AG09319 (cell line): Measurements from ENCODE around the gene HSBP1L1.
A peak's percentile ranks its signal among the peaks of the same experiment; 100 is the strongest.
"Not testable (repeated sequence)": the region's sequence is repeated elsewhere in the genome, so short reads cannot be mapped to it uniquely, and the experiment has no call there.

ENCODE experiments used
- DNase-seq: peaks from one replicate; pipeline ENCODE4 v3.0.0-alpha.2; 2010; ENCODE audit warnings: low read depth; ENCODE audit errors: extremely low read depth
- TF ChIP-seq, protein P1 (sequence below): IDR thresholded peaks from 2 replicates; pipeline ENCODE4 v1.5.1; 2011; ENCODE audit warnings: low read depth, mild to moderate bottlenecking, inconsistent platforms, low read length, moderate library complexity

Gene HSBP1L1

DNA sequence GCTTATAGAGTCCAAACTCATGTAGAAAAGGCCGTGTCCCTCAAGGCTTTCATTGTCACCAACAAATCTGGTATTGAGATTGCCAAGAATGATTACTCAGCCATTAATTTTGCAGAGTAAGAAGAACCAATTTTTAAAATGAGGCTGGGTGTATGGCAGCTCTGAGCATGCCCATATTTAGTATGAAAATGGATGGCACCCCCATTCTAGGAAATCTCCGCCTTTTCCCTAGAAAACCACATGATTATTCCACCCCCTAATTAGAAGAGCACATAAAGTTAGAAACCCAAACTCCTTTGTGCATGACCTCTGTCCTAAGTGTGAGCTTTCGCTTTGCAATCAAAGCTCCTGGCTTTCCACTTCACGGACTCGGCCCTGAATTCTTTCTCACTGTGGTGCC lies 38.0 kb downstream of the HSBP1L1 start:
- DNase-seq: no peak

DNA sequence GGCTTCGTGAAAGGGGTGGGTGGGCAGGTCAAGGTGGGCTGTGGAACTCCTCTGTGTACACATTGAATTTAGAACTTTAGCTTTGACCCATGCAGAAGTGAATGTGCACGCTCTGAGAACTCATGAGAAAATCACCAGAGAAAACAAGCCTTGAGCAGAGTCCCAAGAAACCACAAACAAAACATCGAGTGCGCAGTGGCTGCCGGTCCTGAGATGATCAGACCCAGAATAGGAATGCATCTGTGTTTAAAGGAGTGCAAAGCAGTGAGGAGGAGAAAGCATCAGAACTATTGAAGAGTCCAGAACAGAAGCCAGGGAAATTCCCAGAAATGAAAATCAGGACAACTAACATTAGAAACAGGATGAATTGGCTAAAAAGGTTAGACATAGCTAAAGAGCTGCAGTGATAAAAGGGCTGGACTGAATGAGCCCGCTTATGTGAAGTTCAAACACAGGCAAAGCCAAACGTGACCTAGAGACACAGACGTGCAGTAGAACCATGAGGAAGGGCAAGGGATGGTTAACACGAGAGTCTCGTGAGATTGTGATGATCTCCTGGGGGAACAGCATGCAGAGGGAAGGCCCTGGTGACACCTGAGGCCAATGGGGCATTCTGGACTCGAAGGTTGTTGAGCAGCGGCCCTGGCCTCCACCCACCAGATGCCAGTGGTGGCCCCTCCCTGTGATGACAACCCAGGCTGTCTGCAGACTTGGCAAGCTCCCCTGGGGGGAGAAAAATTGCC lies 40.3 kb downstream of the HSBP1L1 start:
- TF ChIP-seq, protein P1, sequence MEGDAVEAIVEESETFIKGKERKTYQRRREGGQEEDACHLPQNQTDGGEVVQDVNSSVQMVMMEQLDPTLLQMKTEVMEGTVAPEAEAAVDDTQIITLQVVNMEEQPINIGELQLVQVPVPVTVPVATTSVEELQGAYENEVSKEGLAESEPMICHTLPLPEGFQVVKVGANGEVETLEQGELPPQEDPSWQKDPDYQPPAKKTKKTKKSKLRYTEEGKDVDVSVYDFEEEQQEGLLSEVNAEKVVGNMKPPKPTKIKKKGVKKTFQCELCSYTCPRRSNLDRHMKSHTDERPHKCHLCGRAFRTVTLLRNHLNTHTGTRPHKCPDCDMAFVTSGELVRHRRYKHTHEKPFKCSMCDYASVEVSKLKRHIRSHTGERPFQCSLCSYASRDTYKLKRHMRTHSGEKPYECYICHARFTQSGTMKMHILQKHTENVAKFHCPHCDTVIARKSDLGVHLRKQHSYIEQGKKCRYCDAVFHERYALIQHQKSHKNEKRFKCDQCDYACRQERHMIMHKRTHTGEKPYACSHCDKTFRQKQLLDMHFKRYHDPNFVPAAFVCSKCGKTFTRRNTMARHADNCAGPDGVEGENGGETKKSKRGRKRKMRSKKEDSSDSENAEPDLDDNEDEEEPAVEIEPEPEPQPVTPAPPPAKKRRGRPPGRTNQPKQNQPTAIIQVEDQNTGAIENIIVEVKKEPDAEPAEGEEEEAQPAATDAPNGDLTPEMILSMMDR: no peak
- no peak for DNase-seq

More for the DNA sequence above, 38.0 kb downstream of the HSBP1L1 start:
- TF ChIP-seq, protein P1: no peak

DNA sequence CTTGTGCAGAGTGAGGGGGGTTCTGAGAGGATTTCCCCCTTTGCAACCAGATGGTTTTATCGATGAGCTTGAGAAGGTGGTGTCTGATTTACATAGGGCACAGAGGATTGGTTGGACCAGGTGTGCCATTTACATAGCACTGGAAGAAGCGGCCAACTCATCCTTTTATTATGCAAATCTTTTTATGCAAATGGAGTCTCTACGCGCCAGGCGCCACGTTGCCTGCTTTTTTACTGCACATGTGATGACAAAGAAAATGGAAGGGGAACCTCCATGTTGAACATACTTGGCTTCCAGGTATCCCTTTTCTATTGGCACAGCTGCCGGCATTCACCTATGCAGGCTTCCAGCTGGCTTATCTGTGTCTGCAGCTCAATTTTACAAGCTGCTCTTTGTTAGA lies 42.3 kb downstream of the HSBP1L1 start:
- TF ChIP-seq, protein P1: no peak
- no peak for DNase-seq

DNA sequence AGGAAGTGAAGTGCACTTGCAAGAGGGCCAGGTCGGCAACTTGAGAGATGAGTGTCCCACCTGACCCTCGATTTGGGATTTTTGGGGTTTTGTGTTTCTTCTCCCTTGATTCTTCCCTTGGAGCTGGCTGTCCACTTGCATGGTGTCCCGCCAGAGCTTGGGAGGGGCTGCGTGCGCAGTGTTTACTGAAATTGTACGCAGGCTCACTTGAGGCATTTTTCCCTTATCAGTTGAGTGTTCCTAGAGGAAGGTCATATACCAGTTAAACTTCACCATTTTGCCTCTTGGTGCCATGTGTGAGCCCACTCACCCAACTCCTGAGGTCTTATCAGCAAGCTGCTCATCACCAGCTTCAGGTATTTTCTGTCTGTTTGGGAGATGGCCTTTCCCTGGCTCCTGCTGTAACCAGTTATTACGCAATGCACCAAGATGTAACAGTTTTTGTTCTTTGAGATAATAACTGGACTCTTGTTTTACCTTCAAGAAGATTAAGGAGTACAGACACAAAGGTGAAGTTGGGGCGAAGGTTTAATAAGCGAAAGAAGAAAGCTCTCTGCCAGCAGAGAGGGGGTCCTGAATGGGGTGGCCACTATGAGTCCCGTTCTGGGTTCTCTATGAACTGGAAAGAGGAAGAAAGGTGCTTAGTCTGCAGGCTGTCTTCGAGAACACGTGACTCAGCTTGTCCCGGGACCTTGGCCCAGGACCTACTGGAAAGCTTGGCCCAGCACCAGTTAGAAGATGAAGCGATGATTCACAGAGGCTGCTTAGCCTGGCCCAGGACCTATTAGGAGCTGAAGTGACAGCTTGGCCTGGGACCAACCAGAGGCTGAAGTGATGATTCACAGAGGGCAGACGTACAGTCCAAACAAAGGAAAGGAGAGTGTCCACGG lies 45.5 kb downstream of the HSBP1L1 start:
- peak; percentile 86 for DNase-seq
- TF ChIP-seq, protein P1: no peak

DNA sequence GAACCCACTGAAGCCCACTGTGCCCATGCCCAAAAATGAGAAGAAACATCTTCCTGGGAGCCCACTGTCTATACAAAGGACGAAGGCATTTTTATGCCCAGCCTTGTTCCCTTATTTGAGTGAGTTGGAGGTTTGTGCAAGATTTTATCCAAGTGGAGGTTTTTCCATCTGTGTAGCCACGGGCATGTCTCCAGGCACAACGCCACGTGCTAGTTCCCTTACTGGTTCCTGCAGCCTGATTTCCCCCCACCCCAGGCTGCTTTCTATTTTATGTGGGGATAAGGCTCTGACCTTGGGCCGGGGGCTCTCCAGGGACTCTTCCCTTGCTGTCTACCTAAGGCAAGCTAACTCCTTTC lies 46.1 kb downstream of the HSBP1L1 start:
- TF ChIP-seq, protein P1: no peak
- DNase-seq: no peak

DNA sequence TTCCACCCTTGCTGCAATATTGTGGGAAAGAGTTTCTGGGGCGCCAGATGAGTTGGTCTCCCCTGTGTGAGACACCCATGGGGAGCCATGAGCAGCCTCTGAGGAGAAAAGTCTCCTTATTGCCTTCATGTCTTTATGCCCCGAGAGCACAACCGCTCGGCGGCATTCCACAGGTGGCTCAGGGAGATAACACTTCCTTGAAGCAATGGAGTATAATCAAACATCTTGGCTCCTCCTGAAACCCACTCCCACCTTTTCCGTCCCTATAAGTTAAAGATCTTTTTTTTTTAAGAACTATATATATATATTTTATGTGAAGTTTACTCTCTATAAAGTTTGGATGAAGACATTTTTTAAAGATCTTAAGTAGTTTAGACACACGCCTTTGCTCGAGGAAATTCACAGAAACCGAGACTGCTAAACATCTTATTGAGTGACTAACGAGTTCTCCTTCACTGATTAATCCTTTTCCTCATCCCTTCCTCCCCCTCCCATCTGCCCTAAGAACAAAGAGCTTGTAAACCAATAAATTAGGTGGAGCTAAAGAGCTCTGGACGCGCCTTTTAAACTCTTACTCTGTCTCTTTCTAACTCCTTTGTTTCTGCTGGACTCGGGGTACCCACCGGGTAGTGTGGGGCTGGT lies 47.2 kb downstream of the HSBP1L1 start:
- not testable (repeated sequence) for DNase-seq

DNA sequence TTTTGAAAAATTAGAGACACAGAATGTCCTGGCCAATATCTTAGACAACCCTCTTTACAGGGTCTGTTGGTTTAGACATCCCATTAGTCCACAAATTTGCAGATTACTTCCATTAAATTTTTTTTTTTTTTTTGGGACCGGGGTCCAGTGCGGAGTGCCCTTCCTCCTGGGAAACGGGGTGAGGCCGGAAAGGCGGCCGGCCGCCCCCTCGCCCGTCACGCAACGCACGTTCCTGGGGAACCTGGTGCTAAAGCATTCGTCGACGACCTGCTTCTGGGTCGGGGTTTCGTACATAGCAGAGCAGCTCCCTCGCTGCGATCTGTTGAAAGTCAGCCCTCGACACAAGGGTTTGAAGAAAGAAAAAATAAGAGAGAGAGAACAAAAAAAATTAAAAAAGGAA lies 48.3 kb downstream of the HSBP1L1 start:
- DNase-seq: no peak
- TF ChIP-seq, protein P1: no peak
